NB4 (cell line): ENCODE data around the gene GLT1D1.

Source experiments
- CTCF ChIP-seq: IDR thresholded peaks from one replicate; pipeline ENCODE4 v1.5.1; 2012; ENCODE audit warnings: low read depth, low read length
- MAX ChIP-seq: IDR thresholded peaks from 2 replicates; pipeline ENCODE4 v1.6.1; 2011; ENCODE audit warnings: low read depth, low read length
- MYC ChIP-seq: IDR thresholded peaks from 2 replicates; pipeline ENCODE4 v1.6.1; 2011; ENCODE audit warnings: low read depth, low read length
- POLR2A ChIP-seq: IDR thresholded peaks from 2 replicates; pipeline ENCODE4 v1.6.1; 2011; ENCODE audit warnings: mild to moderate bottlenecking; ENCODE audit not compliant: insufficient read length; ENCODE audit errors: extremely low read depth

- TF ChIP-seq CTCF: no peak
- TF ChIP-seq POLR2A: no peak
- no peak for TF ChIP-seq MYC
- no peak for TF ChIP-seq MAX
Measured at GRCh38 chr12:129016159-129016558, 162.9 kb downstream of the GLT1D1 start.
